Activated T-helper 1 cell treated with anti-CD3 and anti-CD28 coated beads, Interleukin-2, amount 50 U/mL, for 16 hours (primary cell): ENCODE results near the gene BCL2A1.
"Not testable (repeated sequence)": the region's sequence is repeated elsewhere in the genome, so short reads cannot be mapped to it uniquely, and the experiment has no call there.

Experiments used
- DNase-seq, 2 donors: peaks; one replicate each; pipeline ENCODE4 v3.0.0-alpha.2; 2020; ENCODE audit warnings: low read depth in 1 of 2, low spot score in 1 of 2

BCL2A1 gene

GRCh38 chr15:79924379-79924778 lies 46.6 kb downstream of the BCL2A1 start:
- no peak for DNase-seq

- peak; percentile 97 to 98 for DNase-seq
These were observed 47.4 kb downstream of the BCL2A1 start for GRCh38 chr15:79923515-79924169.

GRCh38 chr15:79923079-79923514 lies 47.9 kb downstream of the BCL2A1 start:
- peak; percentile 42 to 53 for DNase-seq

- no peak for DNase-seq
These were observed 48.4 kb downstream of the BCL2A1 start for GRCh38 chr15:79922512-79923078.

- DNase-seq = no peak
These were observed 51.1 kb downstream of the BCL2A1 start for GRCh38 chr15:79919749-79920511.

GRCh38 chr15:79919090-79919748 lies 51.8 kb downstream of the BCL2A1 start:
- DNase-seq = no peak

- no peak for DNase-seq
These were observed 52.7 kb downstream of the BCL2A1 start for GRCh38 chr15:79918278-79918677.

- no peak for DNase-seq
These were observed 54.4 kb downstream of the BCL2A1 start for GRCh38 chr15:79916502-79917132.

- DNase-seq = not testable (repeated sequence)
These were observed 55.1 kb downstream of the BCL2A1 start for GRCh38 chr15:79915776-79916501.

- DNase-seq = no peak
These were observed 56.3 kb downstream of the BCL2A1 start for GRCh38 chr15:79914728-79915127.
